Smooth muscle cell (in vitro differentiated cells): ENCODE measurements around the gene LRP1B. TPM values are rescaled to one million over a fixed set of nuclear protein-coding genes. Genes with fewer than 3 reads are reported as not detected.

Source experiments
- DNase-seq: peaks from one replicate; lab custom pipeline; 2025; ENCODE audit not compliant: unreplicated experiment; lab: John Stamatoyannopoulos, UW
- H2AFZ ChIP-seq: fragments of 200-600 bp; sonication (generic); 2 replicates; pipeline ENCODE4 v1.6.0; 2016; ENCODE audit warnings: antibody characterized with exemption, low read depth, mild to moderate bottlenecking
- H3F3A ChIP-seq: fragments of 200-600 bp; sonication (generic); 2 replicates; pipeline ENCODE4 v1.6.0; 2017; ENCODE audit warnings: antibody characterized with exemption, low read depth
- H3K27ac ChIP-seq: fragments of 200-600 bp; sonication (generic); 2 replicates; pipeline ENCODE4 v1.5.1; 2016; ENCODE audit warnings: low read depth, mild to moderate bottlenecking
- H3K27me3 ChIP-seq: fragments of 200-600 bp; sonication (generic); 2 replicates; pipeline ENCODE4 v1.6.1; 2016; ENCODE audit warnings: low read depth, mild to moderate bottlenecking
- H3K36me3 ChIP-seq: fragments of 200-600 bp; sonication (generic); 2 replicates; pipeline ENCODE4 v1.5.1; 2016; ENCODE audit warnings: low read depth
- H3K4me1 ChIP-seq: fragments of 200-600 bp; sonication (generic); 2 replicates; pipeline ENCODE4 v1.5.1; 2016; ENCODE audit warnings: low read depth
- H3K4me2 ChIP-seq: fragments of 200-600 bp; sonication (generic); 2 replicates; pipeline ENCODE4 v1.6.0; 2016; ENCODE audit warnings: mild to moderate bottlenecking
- H3K4me3 ChIP-seq: fragments of 200-600 bp; sonication (generic); 2 replicates; pipeline ENCODE4 v1.5.1; 2016; ENCODE audit warnings: mild to moderate bottlenecking
- H3K79me2 ChIP-seq: fragments of 200-600 bp; sonication (generic); 2 replicates; pipeline ENCODE4 v1.6.0; 2016; ENCODE audit warnings: low read depth, mild to moderate bottlenecking
- H3K9ac ChIP-seq: fragments of 200-600 bp; sonication (generic); 2 replicates; pipeline ENCODE4 v1.6.0; 2016; ENCODE audit warnings: low read depth
- H3K9me3 ChIP-seq: fragments of 200-600 bp; sonication (generic); replicated peaks from 2 replicates; pipeline ENCODE4 v1.5.1; 2016; ENCODE audit warnings: low read depth
- H4K20me1 ChIP-seq: fragments of 200-600 bp; sonication (generic); 2 replicates; pipeline ENCODE4 v1.6.0; 2016; ENCODE audit warnings: low read depth
- WGBS: methylation state at CpG from one replicate; pipeline ENCODE4 v1.1.7; 2016; ENCODE audit warnings: low lambda C conversion rate; 5-methylcytosine and 5-hydroxymethylcytosine counted together
- polyA plus RNA-seq: library from polyadenylated mRNA; unstranded; fragments of >200 nt; fragmentation: Nextera tagmentation; extraction: Ambion mirVana; gene quantifications from 2 replicates; pipeline ENCODE4 v1.2.1, GENCODE V29; 2016
- total RNA-seq: library from RNA; depleted of rRNA; stranded (reverse); fragments of >200 nt; gene quantifications from 2 replicates; pipeline ENCODE4 v1.2.3, GENCODE V29; 2014
- TF ChIP-seq, protein P1 (sequence below): fragments of 200-600 bp; sonication (generic); IDR thresholded peaks from 2 replicates; pipeline ENCODE4 v1.5.1; 2017; ENCODE audit warnings: borderline replicate concordance, mild to moderate bottlenecking, antibody characterized with exemption; ENCODE audit not compliant: insufficient read depth, poor library complexity, severe bottlenecking

Gene LRP1B
- total and polyA plus RNA-seq, 2 experiments from 2014 or later, result 0.08 to 2.9 TPM

DNA sequence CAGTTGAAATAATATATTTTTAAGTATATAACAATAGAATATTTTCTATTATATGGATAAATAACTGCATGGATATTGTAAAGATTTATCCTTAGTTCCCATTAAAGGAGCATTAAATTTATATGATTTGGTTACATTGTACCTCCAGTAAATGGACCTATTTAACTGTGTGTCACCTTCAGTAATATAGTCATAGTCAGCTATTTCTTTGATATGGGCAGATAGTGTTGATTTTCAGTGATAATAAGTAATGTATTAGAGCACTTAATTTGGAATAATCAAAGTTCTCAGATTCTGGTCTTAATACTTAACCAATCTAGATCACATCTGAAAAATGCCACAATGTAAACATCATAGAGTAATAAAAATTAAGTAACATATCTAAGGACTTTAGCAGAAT is 1823.3 kb downstream of the LRP1B start:
- Histone ChIP-seq H3F3A (no peaks in the 10 kb centered on the region), H4K20me1 (no peaks in the 10 kb centered on the region), H3K9ac (no peak overlapping the region), H3K36me3 (no peaks in the 10 kb centered on the region), H3K9me3 (no peaks in the 10 kb centered on the region), H3K27me3 (no peaks in the 10 kb centered on the region), H3K4me1 (no peaks in the 10 kb centered on the region), H3K79me2 (no peaks in the 10 kb centered on the region), H3K4me2 (no peak overlapping the region), H2AFZ (no peak overlapping the region), H3K4me3 (no peak overlapping the region), H3K27ac (no peak overlapping the region)
- TF ChIP-seq, protein P1, sequence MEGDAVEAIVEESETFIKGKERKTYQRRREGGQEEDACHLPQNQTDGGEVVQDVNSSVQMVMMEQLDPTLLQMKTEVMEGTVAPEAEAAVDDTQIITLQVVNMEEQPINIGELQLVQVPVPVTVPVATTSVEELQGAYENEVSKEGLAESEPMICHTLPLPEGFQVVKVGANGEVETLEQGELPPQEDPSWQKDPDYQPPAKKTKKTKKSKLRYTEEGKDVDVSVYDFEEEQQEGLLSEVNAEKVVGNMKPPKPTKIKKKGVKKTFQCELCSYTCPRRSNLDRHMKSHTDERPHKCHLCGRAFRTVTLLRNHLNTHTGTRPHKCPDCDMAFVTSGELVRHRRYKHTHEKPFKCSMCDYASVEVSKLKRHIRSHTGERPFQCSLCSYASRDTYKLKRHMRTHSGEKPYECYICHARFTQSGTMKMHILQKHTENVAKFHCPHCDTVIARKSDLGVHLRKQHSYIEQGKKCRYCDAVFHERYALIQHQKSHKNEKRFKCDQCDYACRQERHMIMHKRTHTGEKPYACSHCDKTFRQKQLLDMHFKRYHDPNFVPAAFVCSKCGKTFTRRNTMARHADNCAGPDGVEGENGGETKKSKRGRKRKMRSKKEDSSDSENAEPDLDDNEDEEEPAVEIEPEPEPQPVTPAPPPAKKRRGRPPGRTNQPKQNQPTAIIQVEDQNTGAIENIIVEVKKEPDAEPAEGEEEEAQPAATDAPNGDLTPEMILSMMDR, result no peak
- no peak for DNase-seq

DNA sequence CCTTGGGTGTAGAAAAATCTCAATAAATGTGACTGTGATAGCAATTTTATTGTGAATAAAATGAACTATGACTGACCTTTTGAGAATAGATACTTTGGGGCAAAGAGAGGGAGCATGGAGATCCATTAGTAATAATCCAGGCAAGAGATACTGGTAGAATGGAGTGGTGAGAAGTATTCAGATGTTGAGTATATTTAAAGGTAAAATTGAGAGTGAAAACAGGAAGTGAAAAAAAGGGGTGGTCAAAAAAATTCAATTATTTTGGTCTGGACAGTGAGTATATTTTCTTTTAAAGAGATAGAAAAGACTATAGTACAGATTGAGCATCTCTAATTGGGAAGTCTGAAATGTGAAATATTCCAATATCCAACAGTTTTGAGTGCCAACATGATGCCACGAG is 1835.0 kb downstream of the LRP1B start:
- no peak overlapping the region for H2AFZ ChIP-seq
- H3K9me3 ChIP-seq, result no peaks in the 10 kb centered on the region
- H3K4me3 ChIP-seq, result no peak overlapping the region
- no peak overlapping the region for H3K4me2 ChIP-seq
- H3K27me3 ChIP-seq, result no peaks in the 10 kb centered on the region
- no peaks in the 10 kb centered on the region for H3K79me2 ChIP-seq
- H3K4me1 ChIP-seq, result no peaks in the 10 kb centered on the region
- no peak for DNase-seq
- TF ChIP-seq, protein P1, result no peak
- no peak overlapping the region for H3K27ac ChIP-seq
- H4K20me1 ChIP-seq, result no peaks in the 10 kb centered on the region
- H3K36me3 ChIP-seq, result no peaks in the 10 kb centered on the region
- H3K9ac ChIP-seq, result no peak overlapping the region
- H3F3A ChIP-seq, result no peaks in the 10 kb centered on the region
- WGBS, result 93% methylated on average over 1 of the region's 1 CpG

DNA sequence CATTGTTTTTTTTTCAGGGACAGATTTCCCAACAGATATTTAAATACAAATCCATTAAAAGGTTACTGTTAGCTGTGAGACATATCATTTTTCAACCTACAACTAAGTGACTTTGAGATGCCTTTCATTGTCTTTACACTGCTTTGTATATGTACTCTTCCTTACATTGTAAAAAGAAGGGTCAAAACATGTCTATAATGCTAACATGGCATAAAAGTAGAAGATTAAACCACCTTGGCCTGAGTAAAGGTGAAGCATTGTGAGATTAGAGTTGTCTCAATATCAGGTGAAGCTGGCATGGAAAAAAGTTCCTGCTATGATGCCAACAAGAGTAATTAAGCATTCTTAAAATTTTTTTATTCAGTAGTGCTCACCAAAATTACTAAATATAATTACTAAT is 1842.1 kb downstream of the LRP1B start:
- Histone ChIP-seq H3K4me2 (no peak overlapping the region), H3K36me3 (no peaks in the 10 kb centered on the region), H3K4me3 (no peak overlapping the region), H3K9me3 (no peaks in the 10 kb centered on the region), H3K9ac (no peak overlapping the region), H3F3A (no peaks in the 10 kb centered on the region), H3K27ac (no peak overlapping the region), H3K4me1 (no peaks in the 10 kb centered on the region), H4K20me1 (no peaks in the 10 kb centered on the region), H2AFZ (no peak overlapping the region), H3K79me2 (no peaks in the 10 kb centered on the region), H3K27me3 (no peaks in the 10 kb centered on the region)
- DNase-seq, result no peak
- TF ChIP-seq, protein P1, result no peak

DNA sequence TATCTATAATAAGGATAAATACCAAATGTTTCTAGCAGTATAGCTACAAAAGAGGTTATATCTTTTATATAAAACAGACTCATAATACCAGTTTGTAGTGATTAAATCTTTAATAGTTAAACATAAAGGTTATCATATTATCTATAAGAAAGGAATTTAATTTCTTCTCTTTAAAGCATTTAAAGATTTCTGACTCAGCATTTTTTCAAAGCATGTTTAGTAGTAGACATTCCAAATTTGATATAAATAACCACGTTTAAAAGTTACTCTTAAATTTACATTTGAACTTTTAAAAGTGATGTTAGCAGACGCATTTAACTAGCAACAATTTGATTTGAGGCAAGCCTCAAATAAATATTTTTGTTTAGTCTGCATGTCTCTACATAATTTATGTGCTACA is 1842.6 kb downstream of the LRP1B start:
- TF ChIP-seq, protein P1, result no peak
- 77% methylated on average over 2 of the region's 2 CpGs for WGBS

More for the DNA sequence above, 1842.6 kb downstream of the LRP1B start:
- Histone ChIP-seq H3K4me3 (no peak overlapping the region), H3K36me3 (no peaks in the 10 kb centered on the region), H3K9ac (no peak overlapping the region), H3K27me3 (no peaks in the 10 kb centered on the region), H2AFZ (no peak overlapping the region), H3K9me3 (no peaks in the 10 kb centered on the region), H3K4me1 (no peaks in the 10 kb centered on the region), H4K20me1 (no peaks in the 10 kb centered on the region), H3K27ac (no peak overlapping the region), H3K4me2 (no peak overlapping the region), H3F3A (no peaks in the 10 kb centered on the region), H3K79me2 (no peaks in the 10 kb centered on the region)
- no peak for DNase-seq
